ENCODE measurements around the gene CLCN4. TPM values are rescaled to one million over a fixed set of nuclear protein-coding genes. Genes with fewer than 3 reads are reported as not detected.

The CLCN4 gene
- total and polyA plus RNA-seq, 10 of the 15 experiments (the other 5 are each of a cell fraction or from before 2014, with no cell fraction given) = 0.90 to 6.9 (median 2.9) TPM

DNA sequence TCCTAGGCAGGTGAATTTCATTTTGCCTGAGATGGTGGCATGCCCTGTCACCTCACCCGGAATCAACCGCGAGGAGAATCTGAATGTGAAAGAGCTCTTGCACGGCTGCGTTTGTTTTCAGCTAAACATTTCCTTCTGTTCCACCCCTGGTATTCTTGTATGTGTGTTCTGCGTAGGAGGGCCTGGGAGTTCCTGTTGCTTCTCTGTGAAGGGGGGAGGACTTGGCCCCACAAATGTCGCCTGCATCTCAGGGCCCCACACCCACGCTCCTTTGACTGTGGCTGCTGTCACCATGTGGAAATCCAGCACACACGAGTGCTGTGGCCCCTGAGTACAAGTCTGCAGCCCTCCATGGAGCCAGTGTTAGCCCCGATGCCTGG, 45.8 kb upstream of the CLCN4 start (continued):
- TF ChIP-seq, protein P1, sequence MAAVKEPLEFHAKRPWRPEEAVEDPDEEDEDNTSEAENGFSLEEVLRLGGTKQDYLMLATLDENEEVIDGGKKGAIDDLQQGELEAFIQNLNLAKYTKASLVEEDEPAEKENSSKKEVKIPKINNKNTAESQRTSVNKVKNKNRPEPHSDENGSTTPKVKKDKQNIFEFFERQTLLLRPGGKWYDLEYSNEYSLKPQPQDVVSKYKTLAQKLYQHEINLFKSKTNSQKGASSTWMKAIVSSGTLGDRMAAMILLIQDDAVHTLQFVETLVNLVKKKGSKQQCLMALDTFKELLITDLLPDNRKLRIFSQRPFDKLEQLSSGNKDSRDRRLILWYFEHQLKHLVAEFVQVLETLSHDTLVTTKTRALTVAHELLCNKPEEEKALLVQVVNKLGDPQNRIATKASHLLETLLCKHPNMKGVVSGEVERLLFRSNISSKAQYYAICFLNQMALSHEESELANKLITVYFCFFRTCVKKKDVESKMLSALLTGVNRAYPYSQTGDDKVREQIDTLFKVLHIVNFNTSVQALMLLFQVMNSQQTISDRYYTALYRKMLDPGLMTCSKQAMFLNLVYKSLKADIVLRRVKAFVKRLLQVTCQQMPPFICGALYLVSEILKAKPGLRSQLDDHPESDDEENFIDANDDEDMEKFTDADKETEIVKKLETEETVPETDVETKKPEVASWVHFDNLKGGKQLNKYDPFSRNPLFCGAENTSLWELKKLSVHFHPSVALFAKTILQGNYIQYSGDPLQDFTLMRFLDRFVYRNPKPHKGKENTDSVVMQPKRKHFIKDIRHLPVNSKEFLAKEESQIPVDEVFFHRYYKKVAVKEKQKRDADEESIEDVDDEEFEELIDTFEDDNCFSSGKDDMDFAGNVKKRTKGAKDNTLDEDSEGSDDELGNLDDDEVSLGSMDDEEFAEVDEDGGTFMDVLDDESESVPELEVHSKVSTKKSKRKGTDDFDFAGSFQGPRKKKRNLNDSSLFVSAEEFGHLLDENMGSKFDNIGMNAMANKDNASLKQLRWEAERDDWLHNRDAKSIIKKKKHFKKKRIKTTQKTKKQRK (IDR thresholded peaks at IDR 0.05; ENCODE audit: low read depth, low read length) = no peak
- TF ChIP-seq ZNF207 (IDR thresholded peaks at IDR 0.05; ENCODE audit: borderline replicate concordance) (no peak), NBN (IDR thresholded peaks at IDR 0.05) (no peak; the same call in 1 of the 2 replicates), NRF1 (conservative IDR thresholded peaks at IDR 0.05; ENCODE audit: low read depth, low read length) (no peak), CREM (IDR thresholded peaks at IDR 0.05; ENCODE audit: low read depth) (no peak), IKZF2 (IDR thresholded peaks at IDR 0.05) (peak; percentile 55 to 62; a peak in 3 of 4 replicates), BRCA1 (IDR thresholded peaks at IDR 0.05; ENCODE audit: low read depth, low read length) (no peak), RB1 (IDR thresholded peaks at IDR 0.05; ENCODE audit: borderline replicate concordance) (no peak), TARDBP (IDR thresholded peaks at IDR 0.05; ENCODE audit: borderline replicate concordance) (no peak), CEBPB (IDR thresholded peaks at IDR 0.05; ENCODE audit: borderline replicate concordance in 1 of 2, low read depth in 2 of 2, low read length in 2 of 2) (no peak), RAD21 (IDR thresholded peaks at IDR 0.05; ENCODE audit: insufficient read depth, low read depth, low read length) (no peak), CHD1 (IDR thresholded peaks at IDR 0.05; ENCODE audit: low read depth, low read length) (no peak), SUPT20H (IDR thresholded peaks at IDR 0.05; ENCODE audit: borderline replicate concordance, control insufficient read depth, low read depth, low read length) (no peak), E4F1 (IDR thresholded peaks at IDR 0.05; ENCODE audit: borderline replicate concordance, partially characterized antibody) (no peak), EED (IDR thresholded peaks at IDR 0.05; ENCODE audit: low read depth) (peak; percentile 6; the same call in 1 of the 2 replicates), MEF2B (IDR thresholded peaks at IDR 0.05; ENCODE audit: partially characterized antibody, poor library complexity, severe bottlenecking) (no peak), HDGF (IDR thresholded peaks at IDR 0.05) (no peak), RFX5 (IDR thresholded peaks at IDR 0.05; ENCODE audit: low read depth, low read length) (no peak), NR2F1 (conservative IDR thresholded peaks at IDR 0.05) (no peak; the same call in 1 of the 2 replicates), SREBF1 (IDR thresholded peaks at IDR 0.05; ENCODE audit: low read length) (no peak), NR2C2 (IDR thresholded peaks at IDR 0.05; ENCODE audit: borderline replicate concordance, control insufficient read depth, insufficient read length, low read depth) (no peak), HCFC1 (IDR thresholded peaks at IDR 0.05; ENCODE audit: low read length) (no peak)
- TF ChIP-seq, protein P2, sequence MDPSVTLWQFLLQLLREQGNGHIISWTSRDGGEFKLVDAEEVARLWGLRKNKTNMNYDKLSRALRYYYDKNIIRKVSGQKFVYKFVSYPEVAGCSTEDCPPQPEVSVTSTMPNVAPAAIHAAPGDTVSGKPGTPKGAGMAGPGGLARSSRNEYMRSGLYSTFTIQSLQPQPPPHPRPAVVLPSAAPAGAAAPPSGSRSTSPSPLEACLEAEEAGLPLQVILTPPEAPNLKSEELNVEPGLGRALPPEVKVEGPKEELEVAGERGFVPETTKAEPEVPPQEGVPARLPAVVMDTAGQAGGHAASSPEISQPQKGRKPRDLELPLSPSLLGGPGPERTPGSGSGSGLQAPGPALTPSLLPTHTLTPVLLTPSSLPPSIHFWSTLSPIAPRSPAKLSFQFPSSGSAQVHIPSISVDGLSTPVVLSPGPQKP (IDR thresholded peaks at IDR 0.05; ENCODE audit: low read depth, low read length) = no peak
- TF ChIP-seq, protein P3, sequence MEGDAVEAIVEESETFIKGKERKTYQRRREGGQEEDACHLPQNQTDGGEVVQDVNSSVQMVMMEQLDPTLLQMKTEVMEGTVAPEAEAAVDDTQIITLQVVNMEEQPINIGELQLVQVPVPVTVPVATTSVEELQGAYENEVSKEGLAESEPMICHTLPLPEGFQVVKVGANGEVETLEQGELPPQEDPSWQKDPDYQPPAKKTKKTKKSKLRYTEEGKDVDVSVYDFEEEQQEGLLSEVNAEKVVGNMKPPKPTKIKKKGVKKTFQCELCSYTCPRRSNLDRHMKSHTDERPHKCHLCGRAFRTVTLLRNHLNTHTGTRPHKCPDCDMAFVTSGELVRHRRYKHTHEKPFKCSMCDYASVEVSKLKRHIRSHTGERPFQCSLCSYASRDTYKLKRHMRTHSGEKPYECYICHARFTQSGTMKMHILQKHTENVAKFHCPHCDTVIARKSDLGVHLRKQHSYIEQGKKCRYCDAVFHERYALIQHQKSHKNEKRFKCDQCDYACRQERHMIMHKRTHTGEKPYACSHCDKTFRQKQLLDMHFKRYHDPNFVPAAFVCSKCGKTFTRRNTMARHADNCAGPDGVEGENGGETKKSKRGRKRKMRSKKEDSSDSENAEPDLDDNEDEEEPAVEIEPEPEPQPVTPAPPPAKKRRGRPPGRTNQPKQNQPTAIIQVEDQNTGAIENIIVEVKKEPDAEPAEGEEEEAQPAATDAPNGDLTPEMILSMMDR (IDR thresholded peaks at IDR 0.05 in 2 of 3, conservative IDR thresholded peaks at IDR 0.05 in 1 of 3; ENCODE audit: control insufficient read depth in 2 of 3, extremely low read depth in 1 of 3, insufficient read depth in 1 of 3, low read depth in 3 of 3, low read length in 3 of 3) = no peak

All from GM12878 (cell line).